GM18526 (cell line): ENCODE results near the gene NADK.

Experiments used
- POLR2A ChIP-seq: IDR thresholded peaks from 3 replicates; pipeline ENCODE4 v1.6.1; 2011; ENCODE audit not compliant: insufficient read length; ENCODE audit errors: extremely low read depth

Gene NADK

GRCh38 chr1:1759456-1760344, 18.6 kb downstream of the NADK start:
- TF ChIP-seq POLR2A = no peak

- TF ChIP-seq POLR2A = no peak
Measured at GRCh38 chr1:1758692-1759455, 19.4 kb downstream of the NADK start.

GRCh38 chr1:1758059-1758621, 20.1 kb downstream of the NADK start:
- TF ChIP-seq POLR2A = no peak

GRCh38 chr1:1757422-1758058, 20.7 kb downstream of the NADK start:
- no peak for TF ChIP-seq POLR2A

- TF ChIP-seq POLR2A = no peak
Measured at GRCh38 chr1:1756661-1757421, 21.4 kb downstream of the NADK start.

GRCh38 chr1:1755852-1756251, 22.4 kb downstream of the NADK start:
- no peak for TF ChIP-seq POLR2A

GRCh38 chr1:1755426-1755825, 22.8 kb downstream of the NADK start:
- TF ChIP-seq POLR2A = no peak

- no peak for TF ChIP-seq POLR2A
Measured at GRCh38 chr1:1754051-1754815, 24.0 kb downstream of the NADK start.

- no peak for TF ChIP-seq POLR2A
Measured at GRCh38 chr1:1753607-1754005, 24.7 kb downstream of the NADK start.

- no peak for TF ChIP-seq POLR2A
Measured at GRCh38 chr1:1752636-1753606, 25.3 kb downstream of the NADK start.

GRCh38 chr1:1752190-1752589, 26.1 kb downstream of the NADK start:
- TF ChIP-seq POLR2A = no peak

- no peak for TF ChIP-seq POLR2A
Measured at GRCh38 chr1:1748686-1749321, 29.5 kb downstream of the NADK start.
